C4-2B (cell line): Measurements from ENCODE around the gene HOXA10.

Source experiments
- ZFX ChIP-seq: fragments of 450-650 bp; IDR thresholded peaks from 2 replicates; pipeline ENCODE4 v1.6.1; 2017
- TF ChIP-seq, protein P1 (sequence below): fragments of 450-650 bp; conservative IDR thresholded peaks from 2 replicates; pipeline ENCODE4 v1.5.1; 2017; ENCODE audit warnings: mild to moderate bottlenecking

DNA sequence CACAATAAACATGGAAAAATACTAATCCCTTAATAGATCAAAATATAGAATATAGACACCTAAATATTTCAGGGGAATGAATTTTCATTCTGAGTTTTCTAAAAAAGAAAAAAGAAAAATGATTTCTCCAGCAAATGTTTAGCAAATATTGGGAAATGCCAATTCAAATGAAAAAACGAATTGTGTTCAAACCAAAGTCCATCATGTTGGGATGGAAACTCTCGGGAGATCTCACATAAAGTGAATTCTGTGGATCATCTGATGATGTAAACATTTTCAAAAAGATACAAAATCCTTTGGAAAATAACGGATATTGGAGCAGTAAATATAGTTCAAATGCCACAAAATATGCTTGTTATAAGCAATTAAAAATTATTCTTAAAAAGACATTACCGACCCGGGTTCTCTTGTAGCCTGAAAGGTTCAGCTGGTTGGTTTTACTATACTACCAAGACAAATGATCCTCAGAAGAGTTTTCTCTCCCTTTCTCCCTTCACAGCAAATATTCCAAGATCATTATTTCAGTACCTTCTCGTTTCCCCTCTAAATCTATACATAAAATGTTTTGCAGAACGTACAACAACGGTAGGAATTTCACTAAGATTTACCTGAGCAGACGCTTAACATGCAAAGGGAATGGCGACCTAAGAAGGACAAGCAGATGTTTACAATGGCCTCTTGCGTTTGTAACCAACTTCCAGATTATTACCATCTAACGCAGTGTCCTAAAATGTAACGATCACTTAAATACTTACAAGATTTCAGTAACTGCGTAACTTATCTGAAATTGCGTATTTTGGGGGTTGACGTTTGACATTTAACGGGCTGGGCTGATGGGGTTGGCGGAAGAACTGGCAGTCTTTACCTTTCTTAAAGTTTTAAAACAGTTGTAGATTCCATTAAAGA lies 23.3 kb upstream of the HOXA10 start:
- TF ChIP-seq, protein P1, sequence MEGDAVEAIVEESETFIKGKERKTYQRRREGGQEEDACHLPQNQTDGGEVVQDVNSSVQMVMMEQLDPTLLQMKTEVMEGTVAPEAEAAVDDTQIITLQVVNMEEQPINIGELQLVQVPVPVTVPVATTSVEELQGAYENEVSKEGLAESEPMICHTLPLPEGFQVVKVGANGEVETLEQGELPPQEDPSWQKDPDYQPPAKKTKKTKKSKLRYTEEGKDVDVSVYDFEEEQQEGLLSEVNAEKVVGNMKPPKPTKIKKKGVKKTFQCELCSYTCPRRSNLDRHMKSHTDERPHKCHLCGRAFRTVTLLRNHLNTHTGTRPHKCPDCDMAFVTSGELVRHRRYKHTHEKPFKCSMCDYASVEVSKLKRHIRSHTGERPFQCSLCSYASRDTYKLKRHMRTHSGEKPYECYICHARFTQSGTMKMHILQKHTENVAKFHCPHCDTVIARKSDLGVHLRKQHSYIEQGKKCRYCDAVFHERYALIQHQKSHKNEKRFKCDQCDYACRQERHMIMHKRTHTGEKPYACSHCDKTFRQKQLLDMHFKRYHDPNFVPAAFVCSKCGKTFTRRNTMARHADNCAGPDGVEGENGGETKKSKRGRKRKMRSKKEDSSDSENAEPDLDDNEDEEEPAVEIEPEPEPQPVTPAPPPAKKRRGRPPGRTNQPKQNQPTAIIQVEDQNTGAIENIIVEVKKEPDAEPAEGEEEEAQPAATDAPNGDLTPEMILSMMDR, result no peak
- no peak for TF ChIP-seq ZFX
